LHCN-M2 (cell line): ENCODE measurements around the gene SPRY4. TPM values are rescaled to one million over a fixed set of nuclear protein-coding genes. Genes with fewer than 3 reads are reported as not detected.
A peak's percentile ranks its signal among the peaks of the same experiment; 100 is the strongest.
"Not testable (repeated sequence)": the region's sequence is repeated elsewhere in the genome, so short reads cannot be mapped to it uniquely, and the experiment has no call there.

Source experiments
- DNase-seq: peaks from one replicate; pipeline ENCODE4 v3.0.0-alpha.2; 2012; ENCODE audit warnings: low read depth
- total RNA-seq: library from RNA; depleted of rRNA; stranded (reverse); fragments of >200 nt; gene quantifications from 2 replicates; pipeline ENCODE4 v1.2.3, GENCODE V29; 2014

Gene SPRY4
- total RNA-seq, 1 experiment from 2014 or later: 36.4 TPM

DNA sequence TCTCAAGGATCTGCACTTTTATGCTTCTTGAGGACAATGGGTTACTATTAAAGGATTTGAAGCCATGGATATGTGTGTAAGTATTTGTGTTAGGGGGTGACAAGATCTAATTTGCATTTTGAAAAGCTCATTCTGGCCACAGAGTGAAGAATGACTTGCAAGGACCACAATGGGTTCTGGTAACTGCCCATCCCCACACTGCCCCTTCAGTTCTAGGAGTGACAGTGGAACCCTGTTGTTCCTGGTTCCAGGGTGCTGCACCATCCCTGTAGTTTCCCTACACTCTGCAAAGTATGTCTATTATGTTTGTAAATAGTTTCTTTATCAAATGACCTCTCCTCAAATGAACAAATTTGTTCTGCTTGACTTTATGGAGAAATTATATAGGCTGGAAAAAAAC, 9.7 kb upstream of the SPRY4 start:
- DNase-seq: no peak

DNA sequence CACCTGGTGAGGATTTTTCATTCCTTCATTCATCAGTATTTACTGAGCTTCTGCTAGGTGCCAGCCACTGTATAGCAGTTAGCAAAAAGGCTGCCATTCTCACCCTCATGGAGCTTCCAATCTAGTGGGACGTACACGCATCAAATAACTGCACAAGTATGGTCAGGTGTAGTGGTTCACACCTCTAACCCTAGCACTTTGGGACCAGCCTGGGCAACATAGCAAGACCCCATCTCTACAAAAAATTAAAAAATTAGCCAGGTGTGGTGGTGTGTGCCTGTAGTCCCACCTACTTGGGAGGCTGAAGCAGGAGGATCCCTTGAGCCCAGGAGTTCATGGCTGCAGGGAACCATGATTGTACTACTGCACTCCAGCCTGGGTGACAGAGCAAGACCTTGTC, 8.9 kb upstream of the SPRY4 start:
- not testable (repeated sequence) for DNase-seq

DNA sequence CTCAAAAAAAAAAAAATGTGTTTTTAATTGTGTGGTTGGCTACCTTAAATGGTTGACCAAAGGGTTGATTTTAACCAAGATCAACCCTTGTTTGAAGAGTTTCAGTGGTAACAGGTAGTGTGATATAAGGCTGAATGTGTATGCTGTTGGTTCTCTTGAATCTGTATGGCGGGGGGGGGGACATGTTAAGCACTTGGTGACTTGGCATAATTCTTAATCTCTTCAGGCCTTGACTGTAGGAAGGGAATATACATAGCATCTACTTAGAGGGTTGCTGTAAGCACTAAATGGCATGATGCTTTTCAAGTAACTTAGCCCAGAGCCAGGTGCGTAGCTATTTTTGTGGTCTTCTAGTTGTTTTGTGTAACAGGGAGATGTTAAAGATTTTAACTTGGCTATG, 5.6 kb upstream of the SPRY4 start:
- no peak for DNase-seq

- DNase-seq: no peak
These were observed 5.2 kb upstream of the SPRY4 start for GRCh38 chr5:142330026-142330425.

GRCh38 chr5:142327111-142327842, 2.5 kb upstream of the SPRY4 start:
- DNase-seq: peak; percentile 76

DNA sequence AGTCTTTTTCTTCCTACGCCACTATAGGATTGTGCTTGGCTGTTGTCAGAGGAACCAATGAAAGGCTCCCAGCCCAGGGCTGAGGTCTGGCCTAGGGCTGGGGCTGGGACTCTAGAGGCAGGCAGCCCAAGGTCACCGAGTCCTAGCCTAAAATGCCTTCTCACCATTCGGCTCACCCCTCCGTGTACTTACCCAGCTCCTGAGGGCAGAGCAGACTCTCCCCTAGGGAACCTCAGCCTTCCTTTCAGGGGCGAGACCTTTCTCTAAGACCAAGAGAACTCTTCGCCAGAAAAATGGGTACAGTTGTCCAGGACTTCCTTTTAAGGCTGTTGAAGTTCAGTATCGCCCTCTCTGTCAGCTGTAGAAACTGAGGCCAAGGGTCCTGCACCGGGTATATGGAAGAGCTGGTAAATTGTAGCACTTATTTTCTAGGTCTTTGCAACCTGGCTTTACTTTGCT, 1.7 kb upstream of the SPRY4 start:
- DNase-seq: no peak

- DNase-seq: peak; percentile 80
These were observed 1.1 kb upstream of the SPRY4 start for GRCh38 chr5:142325725-142326479.

DNA sequence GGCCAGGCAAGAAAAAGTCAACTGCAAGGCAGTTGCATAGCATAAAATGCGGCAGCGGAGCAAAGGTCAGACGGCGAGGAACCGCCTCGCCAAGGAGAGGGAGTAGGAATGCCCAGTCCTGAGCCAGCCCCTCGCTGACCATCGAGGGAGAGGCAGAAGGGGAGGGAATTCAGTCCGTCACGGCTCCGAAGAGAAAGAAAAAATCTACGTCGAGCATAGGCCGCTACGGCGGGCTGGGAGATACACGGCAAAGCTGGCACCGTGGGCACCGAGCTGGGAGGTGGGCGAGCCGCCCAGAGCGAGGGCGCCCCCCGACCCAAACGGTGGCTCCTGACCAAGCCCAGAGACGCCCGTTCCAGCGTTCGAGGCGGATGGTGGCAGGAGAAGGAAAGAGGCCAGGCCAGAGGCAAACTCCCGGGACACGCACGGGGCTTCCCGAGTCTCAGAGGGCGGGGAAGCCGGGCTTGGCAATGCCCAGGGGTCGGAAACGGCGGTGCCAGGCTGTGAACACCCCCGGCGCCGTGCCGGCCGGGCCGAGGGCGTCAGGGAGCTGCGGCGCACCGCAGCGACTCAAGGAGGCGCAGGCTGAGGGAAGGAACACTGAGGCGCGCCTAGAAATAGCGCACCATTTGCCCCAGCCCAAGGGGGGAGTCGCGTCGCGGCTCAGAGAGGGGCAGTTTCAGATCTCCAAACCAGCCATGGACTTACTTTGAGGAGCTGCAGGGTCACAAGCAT, 518 bp downstream of the SPRY4 start:
- peak; percentile 42 for DNase-seq

- no peak for DNase-seq
These were observed 1.2 kb downstream of the SPRY4 start for GRCh38 chr5:142323480-142324135.

DNA sequence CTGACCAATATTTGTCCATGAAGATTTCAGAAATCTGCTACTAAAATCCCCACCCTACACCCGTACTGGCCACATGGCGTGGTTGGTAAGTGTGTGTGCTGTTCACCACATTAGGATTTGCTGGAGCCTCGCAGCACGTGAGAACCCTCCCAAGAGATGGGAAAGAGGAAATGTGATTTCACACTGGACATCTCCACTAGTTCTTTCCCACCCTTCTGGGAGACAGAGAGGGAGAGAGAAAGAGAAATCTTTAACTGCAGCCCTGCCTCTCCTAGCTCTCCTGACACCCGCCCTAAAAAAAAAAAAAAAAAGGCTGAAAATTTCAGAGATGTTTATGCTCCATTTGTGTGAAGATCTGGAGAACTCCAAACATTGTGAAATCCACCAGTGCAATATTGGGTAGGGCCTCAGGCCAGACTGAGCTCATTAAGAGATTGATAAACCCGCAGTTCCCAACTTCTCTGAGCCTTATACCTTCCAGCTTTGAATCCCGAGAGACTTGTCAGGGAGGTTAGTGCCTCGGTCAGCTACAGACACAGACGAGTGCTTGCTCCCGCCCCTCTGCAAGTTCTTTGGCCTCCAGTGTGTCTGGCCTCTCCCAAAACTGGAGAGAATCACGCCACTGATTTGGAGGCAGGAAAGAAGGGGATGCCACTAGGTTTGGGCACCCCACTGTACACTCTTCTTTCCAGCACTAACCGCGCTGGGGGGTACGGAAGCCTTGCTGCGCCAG, 1.9 kb downstream of the SPRY4 start:
- DNase-seq: peak; percentile 81

GRCh38 chr5:142322403-142322746, 2.4 kb downstream of the SPRY4 start:
- no peak for DNase-seq

GRCh38 chr5:142320851-142321560, 3.8 kb downstream of the SPRY4 start:
- DNase-seq: peak; percentile 59

GRCh38 chr5:142320430-142320738, 4.4 kb downstream of the SPRY4 start:
- DNase-seq: no peak

DNA sequence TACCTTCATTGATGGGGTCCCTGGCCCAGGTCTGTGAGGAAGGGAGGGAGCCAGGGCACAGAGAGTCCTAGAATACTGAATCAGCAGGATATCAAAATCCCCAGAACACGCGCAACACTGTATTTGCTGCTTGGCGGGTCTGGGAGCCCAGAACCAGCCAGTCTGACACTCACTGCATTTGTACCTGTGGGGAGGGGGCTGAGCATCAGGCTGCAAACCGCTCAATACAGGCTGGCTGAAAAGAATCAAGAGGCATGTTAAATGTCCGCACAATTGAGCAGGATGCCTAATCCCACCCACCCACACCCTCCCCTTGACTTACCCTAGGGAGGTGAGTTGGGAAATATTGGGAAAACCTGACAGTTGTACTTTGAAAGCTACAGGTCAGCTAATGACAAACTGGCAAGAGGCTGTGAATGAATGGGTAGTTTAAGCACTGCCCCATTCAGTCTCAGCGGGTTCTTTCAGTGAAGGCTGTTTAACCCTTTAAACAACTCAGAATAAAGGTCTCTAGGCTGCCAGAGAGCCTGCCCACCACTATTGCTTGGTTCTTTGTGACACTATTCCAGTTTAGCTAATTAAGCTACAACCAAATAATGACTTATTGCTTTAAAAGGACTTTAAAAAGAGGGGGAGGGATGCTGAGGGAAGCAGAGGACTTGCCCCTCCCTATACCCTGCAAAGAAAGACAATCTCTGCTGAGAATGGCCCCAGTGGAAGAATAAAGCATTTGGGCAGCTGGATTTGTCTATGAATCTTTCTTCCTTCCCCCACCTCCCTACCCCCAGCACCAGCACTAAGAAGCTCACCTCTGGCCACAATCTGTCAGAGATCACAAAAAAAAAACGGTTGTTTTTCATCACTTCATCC, 5.0 kb downstream of the SPRY4 start:
- no peak for DNase-seq

- DNase-seq: no peak
These were observed 5.7 kb downstream of the SPRY4 start for GRCh38 chr5:142319105-142319504.

- no peak for DNase-seq
These were observed 7.1 kb downstream of the SPRY4 start for GRCh38 chr5:142317753-142318152.

DNA sequence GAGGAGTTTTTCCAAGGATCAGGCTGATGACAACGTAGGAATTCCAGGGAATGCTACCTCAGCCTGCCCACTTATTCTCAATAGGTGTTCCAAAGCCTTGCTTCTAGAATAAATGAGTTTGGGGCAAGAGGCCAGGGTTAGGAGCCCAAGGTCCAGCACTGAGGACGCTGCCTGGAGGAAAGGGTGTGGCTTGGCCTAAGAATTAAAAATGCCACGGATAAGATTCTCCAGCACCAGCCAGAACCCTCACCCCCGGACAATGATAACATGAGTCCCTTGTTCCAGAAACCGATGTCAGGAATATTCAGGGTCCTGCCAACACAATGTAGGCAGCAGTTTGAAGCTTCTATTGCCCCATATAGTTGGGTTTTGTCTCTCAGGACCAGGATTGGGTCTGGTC, 7.6 kb downstream of the SPRY4 start:
- no peak for DNase-seq

DNA sequence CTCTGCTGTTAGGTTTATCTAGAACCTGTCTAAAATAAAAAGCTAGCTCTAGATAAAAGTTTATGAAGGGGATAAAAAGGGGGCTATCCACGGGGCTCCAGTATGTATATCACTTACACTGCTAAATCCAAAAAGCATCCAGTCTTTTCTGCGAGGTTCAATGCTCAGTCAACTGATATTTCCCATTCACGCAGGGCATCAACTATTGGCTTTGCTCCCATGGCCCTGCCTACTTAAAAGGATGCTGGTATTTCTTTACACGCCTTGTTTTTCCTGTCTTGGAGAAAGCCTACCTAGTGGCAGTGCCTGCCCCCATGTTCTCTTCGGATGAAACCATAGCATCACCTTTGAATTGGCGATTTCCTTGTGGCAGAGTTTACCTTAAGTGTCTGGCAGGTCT, 8.1 kb downstream of the SPRY4 start:
- DNase-seq: no peak

- DNase-seq: peak; percentile 38
These were observed 8.8 kb downstream of the SPRY4 start for GRCh38 chr5:142316051-142316450.
